Body of pancreas (tissue), 4 donors: ENCODE results near the gene SLC25A12. TPM values are rescaled to one million over a fixed set of nuclear protein-coding genes. Genes with fewer than 3 reads are reported as not detected.

ENCODE experiments used
- ATAC-seq: fragments of 150-250 bp; one replicate; pipeline ENCODE4 v1.9.1; 2016
- DNase-seq, 4 donors: peaks; one replicate each; pipeline ENCODE4 v3.0.0-alpha.2; 2019
- H3K27ac ChIP-seq, 4 donors: fragments of 200-600 bp; sonication (generic); 1 replicate in 3 of 4; 2 replicates in 1 of 4; pipeline versions ENCODE4 v1.5.1 to v1.6.1; 2016 to 2019; ENCODE audit warnings: mild to moderate bottlenecking in 1 of 4, mixed read lengths in 1 of 4, moderate library complexity in 1 of 4
- H3K27me3 ChIP-seq, 2 donors: fragments of 200-600 bp; sonication (generic); one replicate each; pipeline ENCODE4 v1.6.0; 2016; ENCODE audit warnings: mild to moderate bottlenecking in 1 of 2
- H3K36me3 ChIP-seq, 2 donors: fragments of 200-600 bp; sonication (generic); replicated peaks in 1 of 2; 2 replicates each; pipeline ENCODE4 v1.5.1; 2016; ENCODE audit warnings: low read depth in 2 of 2; ENCODE audit not compliant: insufficient read depth in 1 of 2
- H3K4me1 ChIP-seq: fragments of 200-600 bp; sonication (generic); one replicate; pipeline ENCODE4 v1.6.0; 2016
- H3K4me3 ChIP-seq, 2 donors: fragments of 200-600 bp; sonication (generic); 1 replicate in 1 of 2; 2 replicates in 1 of 2; pipeline ENCODE4 v1.5.1; 2016 to 2019
- H3K9me3 ChIP-seq, 3 donors: fragments of 200-600 bp; sonication (generic); 1 replicate in 2 of 3; 2 replicates in 1 of 3; pipeline ENCODE4 v1.5.1; 2016
- CTCF ChIP-seq, 7 experiments: fragments of 450-650 bp in 4 of 7; fragments of 200-600 bp in 3 of 7; sonication (generic) in 3 of 7; IDR thresholded peaks; one replicate each; pipeline ENCODE4 v1.5.1; 2016 to 2019; ENCODE audit warnings: antibody characterized with exemption in 7 of 7
- POLR2A ChIP-seq, 3 donors: fragments of 450-650 bp; IDR thresholded peaks; one replicate each; pipeline ENCODE4 v1.6.1; 2016; ENCODE audit warnings: antibody characterized with exemption in 3 of 3, mild to moderate bottlenecking in 2 of 3
- WGBS, 2 donors: methylation state at CpG; one replicate each; pipeline ENCODE4 v1.1.5; 2017; 5-methylcytosine and 5-hydroxymethylcytosine counted together
- intact Hi-C: fragments of 100-400 bp; cut with DNase I; formaldehyde crosslinking; loops from one replicate; pipeline ENCODE4 v1.15.1; 2023
- total RNA-seq, 2 donors: library from RNA; depleted of rRNA; stranded (reverse); fragments of >200 nt; gene quantifications; one replicate each; pipeline ENCODE4 v1.1.0, GENCODE V29; 2016

Gene SLC25A12
- total RNA-seq, 2 donors from 2014 or later = 4.9 to 8.0 TPM

GRCh38 chr2:171930385-171930784 lies 36.3 kb upstream of the SLC25A12 start:
- no peak for ATAC-seq
- H3K4me3 ChIP-seq = no peak overlapping the region
- 97 to 98% methylated on average over 4 of the region's 4 CpGs for WGBS, 2 donors
- no peak for DNase-seq
- intact Hi-C loops = no loop called here
- no peak for TF ChIP-seq POLR2A (IDR thresholded peaks at IDR 0.05)
- TF ChIP-seq CTCF (IDR thresholded peaks at IDR 0.05) = no peak
- H3K4me1 ChIP-seq = peaks cover 1% of the 10 kb centered on the region
- H3K9me3 ChIP-seq = no peaks in the 10 kb centered on the region
- no peaks in the 10 kb centered on the region for H3K27me3 ChIP-seq
- H3K36me3 ChIP-seq = peaks cover 0 to 4% of the 10 kb centered on the region in 2 donors
- no peak overlapping the region for H3K27ac ChIP-seq

- WGBS, 2 donors = 91% methylated on average over 17 of the region's 17 CpGs
Observed at GRCh38 chr2:171924170-171924942, 30.3 kb upstream of the SLC25A12 start.

DNA sequence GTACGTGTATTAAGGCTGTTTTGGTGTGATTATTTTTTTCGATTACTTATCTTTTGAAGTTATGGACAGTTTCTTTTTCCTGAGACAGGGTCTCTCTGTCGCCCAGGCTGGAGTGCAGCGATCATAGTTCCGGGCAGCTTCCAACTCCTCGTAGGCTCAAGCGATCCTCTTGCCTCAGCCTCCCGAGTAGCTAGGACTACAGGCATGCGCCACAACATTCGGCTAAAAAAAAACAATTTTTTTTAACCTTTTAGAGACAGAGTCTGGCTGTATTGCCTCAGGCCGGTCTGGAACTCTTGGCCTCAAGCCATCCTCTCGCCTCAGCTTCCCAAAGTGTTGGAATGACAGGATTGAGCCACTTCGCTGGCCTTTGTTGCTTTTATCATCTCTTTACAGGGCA lies 29.2 kb upstream of the SLC25A12 start:
- no peak for ATAC-seq

More at GRCh38 chr2:171924170-171924942, 30.3 kb upstream of the SLC25A12 start:
- H3K27me3 ChIP-seq = no peaks in the 10 kb centered on the region
- no peak overlapping the region for H3K27ac ChIP-seq
- DNase-seq (no peak), ATAC-seq (no peak)
- H3K4me3 ChIP-seq = no peak overlapping the region
- H3K36me3 ChIP-seq = peaks cover 0 to 4% of the 10 kb centered on the region in 2 donors
- intact Hi-C loops = no loop called here
- no peaks in the 10 kb centered on the region for H3K9me3 ChIP-seq
- TF ChIP-seq POLR2A (IDR thresholded peaks at IDR 0.05) = no peak
- TF ChIP-seq CTCF (IDR thresholded peaks at IDR 0.05) = no peak
- H3K4me1 ChIP-seq = peaks cover 33% of the 10 kb centered on the region

GRCh38 chr2:171922230-171923022 lies 28.4 kb upstream of the SLC25A12 start, which contains the start of gene HAT1:
HAT1 (plus strand) TSS chr2:171922461; CDS start chr2:171922501, 40 bp downstream.
- peaks cover 33% of the 10 kb centered on the region for H3K4me1 ChIP-seq
- no peaks in the 10 kb centered on the region for H3K9me3 ChIP-seq
- H3K27ac ChIP-seq = peak within 1 kb of the TSS; percentile 86 to 97 (median 94)
- H3K36me3 ChIP-seq = peaks cover 0 to 4% of the 10 kb centered on the region in 2 donors
- intact Hi-C loops = no loop called here
- no peaks in the 10 kb centered on the region for H3K27me3 ChIP-seq
- H3K4me3 ChIP-seq = peak within 1 kb of the TSS; percentile 82 to 83
- ATAC-seq = peak; percentile 98
- WGBS, 2 donors = 0 to 1% methylated on average over 25 to 61 of the region's 61 CpGs
- peak; percentile 98 for DNase-seq
- TF ChIP-seq CTCF (IDR thresholded peaks at IDR 0.05) = no peak
- TF ChIP-seq POLR2A (IDR thresholded peaks at IDR 0.05) = peak; percentile 38 to 80 (median 80)

More for the DNA sequence above, 29.2 kb upstream of the SLC25A12 start:
- H3K36me3 ChIP-seq = peaks cover 0 to 4% of the 10 kb centered on the region in 2 donors
- no peaks in the 10 kb centered on the region for H3K27me3 ChIP-seq
- peak overlapping the region in 1 of 2 donors; percentile 83 for H3K4me3 ChIP-seq
- H3K9me3 ChIP-seq = no peaks in the 10 kb centered on the region
- intact Hi-C loops = no loop called here
- no peak for TF ChIP-seq POLR2A (IDR thresholded peaks at IDR 0.05)
- TF ChIP-seq CTCF (IDR thresholded peaks at IDR 0.05) = no peak
- DNase-seq = peak; percentile 16 to 28 (median 24)
- peaks cover 33% of the 10 kb centered on the region for H3K4me1 ChIP-seq
- H3K27ac ChIP-seq = peak overlapping the region in 3 of 4 donors; percentile 94 to 97 (median 95)
- 18% methylated on average over 13 of the region's 13 CpGs for WGBS, 2 donors
